ENCODE measurements around the gene ZNF277. TPM values are rescaled to one million over a fixed set of nuclear protein-coding genes. Genes with fewer than 3 reads are reported as not detected.

Gene ZNF277
- total RNA-seq, 1 experiment from 2014 or later: 13.1 TPM

GRCh38 chr7:112286250-112287086, 80.0 kb downstream of the ZNF277 start:
- Histone ChIP-seq H3K79me2 (ENCODE audit: insufficient read depth, low read length) (no peaks in the 10 kb centered on the region), H3K9ac (ENCODE audit: extremely low read depth, insufficient read length, low read length) (no peak overlapping the region), H2BK12ac (ENCODE audit: insufficient read length, low read depth, low read length) (no peak overlapping the region), H4K8ac (replicated peaks; ENCODE audit: insufficient read length, low read depth, low read length) (no peak overlapping the region), H3K23ac (ENCODE audit: insufficient read length, low read depth, low read length) (no peak overlapping the region), H4K20me1 (ENCODE audit: control insufficient read depth, insufficient read depth, insufficient read length) (no peaks in the 10 kb centered on the region), H2BK120ac (ENCODE audit: low read depth, low read length, poor library complexity, severe bottlenecking) (no peak overlapping the region), H3K18ac (ENCODE audit: insufficient read length, low read depth, low read length) (no peak overlapping the region), H3K23me2 (ENCODE audit: insufficient read length, low read depth, low read length, poor library complexity, severe bottlenecking) (no peaks in the 10 kb centered on the region), H4K91ac (ENCODE audit: insufficient read length, low read depth, low read length) (no peak overlapping the region), H3K4me1 (ENCODE audit: insufficient read depth, low read length) (peaks cover 6% of the 10 kb centered on the region; the same call in 1 of the 2 replicates), H2BK5ac (ENCODE audit: insufficient read length, low read length) (no peak overlapping the region), H3K56ac (ENCODE audit: insufficient read length, low read depth, low read length) (no peak overlapping the region), H2AK5ac (ENCODE audit: insufficient read length, low read length) (no peak overlapping the region), H3K14ac (ENCODE audit: insufficient read depth, low read length) (no peak overlapping the region), H2AFZ (ENCODE audit: low read length) (no peak overlapping the region), H3K4ac (ENCODE audit: low read depth, low read length) (no peak overlapping the region), H4K5ac (ENCODE audit: insufficient read length, low read depth, low read length) (no peak overlapping the region), H3K4me2 (ENCODE audit: insufficient read depth, insufficient read length, low read length) (no peak overlapping the region), H2BK20ac (ENCODE audit: low read depth, low read length, poor library complexity, severe bottlenecking) (no peak overlapping the region), H3K27ac (ENCODE audit: insufficient read length, low read depth, low read length) (peak overlapping the region; percentile 36), H3T11ph (ENCODE audit: low read length) (no peak overlapping the region), H3K27me3 (ENCODE audit: insufficient read depth, low read length) (no peaks in the 10 kb centered on the region), H3K79me1 (ENCODE audit: insufficient read depth, low read depth, low read length, poor library complexity, severe bottlenecking) (peaks cover 2% of the 10 kb centered on the region), H2BK15ac (ENCODE audit: low read depth, low read length) (no peak overlapping the region), H3K9me3 (ENCODE audit: control insufficient read depth, low read depth, low read length) (no peaks in the 10 kb centered on the region)
- Mint-ChIP-seq H3K4me3 (no peak overlapping the region), H3K36me3 (ENCODE audit: insufficient read depth in 1 of 3, low read depth in 3 of 3) (peaks cover 0 to 2% (median 0%) of the 10 kb centered on the region in 3 experiments; a peak in 3 of 7 replicates), H3K27ac (no peak overlapping the region; a peak in 1 of 7 replicates), H3K9me3 (no peaks in the 10 kb centered on the region), H3K4me1 (peaks cover 12 to 14% of the 10 kb centered on the region in 2 experiments), H3K27me3 (ENCODE audit: low read depth) (no peaks in the 10 kb centered on the region)
- DNase-seq: no peak
- no CpG with 5 or more reads among the region's 5 CpGs for WGBS (ENCODE audit: extremely low coverage, insufficient read length, low lambda C conversion rate)
- TF ChIP-seq CTCF (conservative IDR thresholded peaks at IDR 0.05): no peak

Measured in H9 (cell line).